ENCODE data around the gene PGAP3.
"Not testable (repeated sequence)": the region's sequence is repeated elsewhere in the genome, so short reads cannot be mapped to it uniquely, and the experiment has no call there.

Gene PGAP3, protein sequence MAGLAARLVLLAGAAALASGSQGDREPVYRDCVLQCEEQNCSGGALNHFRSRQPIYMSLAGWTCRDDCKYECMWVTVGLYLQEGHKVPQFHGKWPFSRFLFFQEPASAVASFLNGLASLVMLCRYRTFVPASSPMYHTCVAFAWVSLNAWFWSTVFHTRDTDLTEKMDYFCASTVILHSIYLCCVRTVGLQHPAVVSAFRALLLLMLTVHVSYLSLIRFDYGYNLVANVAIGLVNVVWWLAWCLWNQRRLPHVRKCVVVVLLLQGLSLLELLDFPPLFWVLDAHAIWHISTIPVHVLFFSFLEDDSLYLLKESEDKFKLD

DNA sequence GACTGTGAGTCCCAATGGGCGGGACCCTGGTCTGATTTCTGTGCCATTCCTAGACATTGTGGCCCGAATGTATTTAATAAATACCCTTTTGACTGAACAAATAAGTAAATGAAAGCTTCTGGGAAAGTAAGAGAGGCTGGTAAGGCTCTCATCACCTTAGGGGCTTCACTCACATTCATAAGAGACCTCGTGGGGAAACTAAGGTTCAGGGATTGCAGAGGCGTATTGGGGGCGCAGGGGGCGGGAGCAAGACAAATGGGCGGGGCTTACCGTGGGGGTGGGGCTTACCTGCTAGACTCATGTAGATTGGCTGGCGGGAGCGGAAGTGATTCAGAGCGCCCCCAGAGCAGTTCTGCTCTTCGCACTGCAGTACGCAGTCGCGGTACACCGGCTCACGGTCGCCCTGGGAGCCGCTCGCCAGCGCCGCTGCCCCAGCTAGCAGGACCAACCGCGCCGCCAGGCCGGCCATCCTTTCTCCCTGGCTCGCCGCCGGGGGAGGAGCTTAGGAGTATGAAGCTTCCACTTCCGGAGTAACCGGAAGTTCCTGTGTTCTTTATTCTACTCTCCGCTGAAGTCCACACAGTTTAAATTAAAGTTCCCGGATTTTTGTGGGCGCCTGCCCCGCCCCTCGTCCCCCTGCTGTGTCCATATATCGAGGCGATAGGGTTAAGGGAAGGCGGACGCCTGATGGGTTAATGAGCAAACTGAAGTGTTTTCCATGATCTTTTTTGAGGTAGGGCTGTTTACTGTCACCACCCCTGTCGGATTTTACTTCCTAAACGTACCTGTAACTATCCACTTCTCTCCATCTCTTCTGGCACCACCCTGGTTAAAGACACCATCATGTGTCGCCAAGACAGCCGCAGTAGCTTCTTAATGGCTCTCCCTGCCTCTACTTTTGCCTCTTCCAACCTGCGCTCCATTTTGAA, at the start of gene PGAP3:
Gene PGAP3, minus strand, starts transcription at position 512 of the 929 bp plus-strand sequence. Its CDS starts 43 bp downstream, at position 469.
- DNase-seq (ENCODE audit: low spot score), result peak; percentile 77

DNA sequence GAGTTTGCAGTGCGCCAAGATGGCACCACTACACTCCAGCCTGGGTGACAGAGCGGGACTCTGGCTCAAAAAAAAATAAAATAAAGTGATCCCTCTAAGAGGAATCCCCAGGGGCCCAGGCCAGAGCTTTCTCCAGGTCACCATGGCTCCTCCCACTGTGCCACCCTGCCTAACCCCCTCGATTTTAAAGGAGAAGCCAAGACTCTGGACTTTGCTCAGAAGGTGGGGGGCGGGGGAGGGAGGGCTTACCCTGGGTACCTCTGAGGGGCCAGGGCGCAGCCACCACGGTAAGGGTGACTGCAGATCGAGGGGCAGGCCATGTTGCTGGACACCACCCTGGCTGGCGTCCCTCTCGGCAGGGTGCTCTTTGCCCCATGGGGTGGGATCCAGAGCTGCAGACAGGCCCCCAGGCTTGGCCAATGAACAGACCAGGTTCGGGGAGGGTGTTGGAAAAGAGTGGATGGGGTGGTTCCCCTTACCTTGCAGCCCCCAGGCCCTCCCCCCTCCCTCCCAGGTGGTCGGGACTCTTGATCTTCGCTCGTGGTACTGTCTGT, 49.4 kb upstream of the PGAP3 start:
- no peak for DNase-seq (ENCODE audit: low spot score)

DNA sequence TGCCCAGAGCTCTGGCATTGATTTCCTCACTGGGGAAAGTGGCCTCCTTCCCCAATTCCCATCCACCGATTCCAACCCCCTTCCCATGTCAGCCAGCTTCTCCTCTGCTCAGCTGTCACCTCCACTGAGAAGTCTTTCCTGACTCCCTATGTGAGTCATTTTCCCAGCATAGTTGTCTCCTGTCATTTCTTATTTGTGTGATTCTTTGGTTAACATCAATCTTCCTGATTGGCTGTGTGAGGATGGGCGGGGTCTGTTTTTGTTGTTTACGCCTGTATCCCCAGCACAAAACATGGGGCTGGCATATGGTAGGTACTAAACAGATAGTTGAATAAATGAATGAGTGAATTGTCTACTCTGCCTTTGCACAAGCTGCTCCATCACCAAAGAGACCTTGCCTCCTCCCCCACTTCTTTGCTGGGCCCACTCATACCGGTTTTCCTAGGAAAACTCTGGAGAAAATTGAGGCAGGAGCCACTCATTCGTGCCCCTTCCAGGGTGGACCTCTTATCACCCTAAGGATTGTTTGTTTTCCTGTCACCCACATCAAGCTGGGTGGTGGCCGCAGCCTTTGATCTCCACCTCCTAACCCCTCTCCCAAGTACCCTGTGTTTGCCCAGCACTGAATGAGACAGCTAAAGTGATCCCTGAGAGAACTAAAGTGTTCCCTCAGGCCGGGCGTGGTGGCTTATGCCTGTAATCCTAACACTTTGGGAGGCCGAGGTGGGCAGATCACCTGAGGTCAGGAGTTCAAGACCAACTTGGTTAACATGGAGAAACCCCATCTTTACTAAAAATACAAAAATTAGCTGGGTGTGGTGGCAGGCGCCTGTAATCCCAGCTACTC, 48.7 kb upstream of the PGAP3 start:
- peak; percentile 40 for DNase-seq (ENCODE audit: low spot score)

DNA sequence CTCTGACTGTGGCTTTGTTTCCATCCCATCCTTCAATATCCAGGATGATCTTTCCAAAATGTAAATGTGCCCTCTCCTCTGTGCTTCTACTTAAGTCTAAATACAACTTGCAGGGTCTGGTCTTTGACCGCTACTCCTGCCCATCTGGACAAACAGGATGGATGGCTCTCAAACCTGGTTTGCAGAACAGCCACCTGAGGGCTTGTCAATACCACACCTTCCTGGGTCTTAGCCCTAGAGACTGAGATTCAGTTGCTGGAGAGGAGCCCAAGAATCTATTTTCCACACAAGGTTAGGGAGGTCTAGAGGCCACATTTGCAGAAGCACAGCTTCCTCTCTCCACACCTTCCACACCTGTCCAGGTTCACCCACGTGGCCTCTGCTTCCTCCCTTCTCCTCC, 48.0 kb upstream of the PGAP3 start:
- DNase-seq (ENCODE audit: low spot score), result no peak

DNA sequence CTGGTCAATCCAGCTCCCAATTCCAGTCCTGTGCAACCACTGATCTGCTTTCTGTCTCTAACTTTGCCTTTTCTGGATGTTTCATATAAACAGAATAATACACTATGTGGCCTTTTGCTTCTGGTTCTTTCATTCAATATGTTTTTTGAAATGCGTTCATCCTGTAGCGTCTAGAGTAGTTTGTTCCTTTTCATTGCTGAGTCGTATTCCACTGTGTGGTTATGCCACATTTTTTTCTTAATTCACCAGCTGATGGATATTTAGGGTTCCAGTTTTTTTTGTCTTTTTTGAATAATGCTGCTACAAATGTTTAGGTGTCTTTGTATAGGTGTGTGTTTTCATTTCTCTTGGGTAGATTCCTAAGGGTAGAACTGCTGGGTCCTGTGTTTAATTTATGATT, 44.7 kb upstream of the PGAP3 start:
- DNase-seq (ENCODE audit: low spot score), result no peak

DNA sequence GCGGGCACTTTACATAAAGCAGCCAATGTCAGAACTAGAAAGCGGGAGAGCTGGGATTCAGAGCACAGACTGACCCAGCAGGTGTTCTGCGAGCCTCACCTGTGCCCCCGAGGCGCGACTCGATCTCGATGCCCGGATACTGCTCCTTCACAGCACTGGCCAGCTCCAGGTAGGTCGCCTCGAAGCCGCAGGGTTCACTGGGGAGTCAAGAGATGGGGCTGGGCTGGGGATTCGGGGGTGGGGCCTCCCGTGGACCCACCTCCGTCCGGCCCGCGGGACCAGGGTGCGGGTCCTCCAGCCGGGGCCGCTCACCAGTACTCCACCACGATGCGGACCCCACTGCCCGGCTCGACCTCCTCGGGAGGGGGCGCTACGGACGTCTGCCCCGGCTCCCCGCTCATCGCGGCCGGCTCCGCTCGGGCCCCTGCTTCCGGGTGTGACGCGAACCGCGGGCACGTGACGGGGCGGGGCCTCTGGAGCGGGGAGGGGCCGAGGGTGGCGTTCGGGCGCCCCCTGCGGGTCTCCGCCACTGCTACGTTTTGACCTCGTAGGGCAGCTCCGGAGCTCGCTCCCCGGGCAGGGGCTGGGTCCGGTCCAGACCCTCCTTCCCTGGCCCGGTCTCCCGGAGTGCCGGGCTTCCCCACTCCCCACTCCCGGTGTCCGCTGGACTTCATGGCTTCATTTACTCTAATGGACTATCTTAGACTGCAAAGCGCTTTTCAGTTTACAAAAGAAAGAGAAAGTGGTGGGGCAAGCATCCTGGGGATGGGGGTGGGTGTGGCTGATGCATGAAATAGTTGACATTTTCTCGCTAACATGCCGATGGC, 42.5 kb upstream of the PGAP3 start, which contains the start of gene MIEN1:
Gene MIEN1, minus strand, starts transcription at position 438 of the 827 bp plus-strand sequence. Its CDS starts 37 bp downstream, at position 401.
- peak; percentile 85 for DNase-seq (ENCODE audit: low spot score)

DNA sequence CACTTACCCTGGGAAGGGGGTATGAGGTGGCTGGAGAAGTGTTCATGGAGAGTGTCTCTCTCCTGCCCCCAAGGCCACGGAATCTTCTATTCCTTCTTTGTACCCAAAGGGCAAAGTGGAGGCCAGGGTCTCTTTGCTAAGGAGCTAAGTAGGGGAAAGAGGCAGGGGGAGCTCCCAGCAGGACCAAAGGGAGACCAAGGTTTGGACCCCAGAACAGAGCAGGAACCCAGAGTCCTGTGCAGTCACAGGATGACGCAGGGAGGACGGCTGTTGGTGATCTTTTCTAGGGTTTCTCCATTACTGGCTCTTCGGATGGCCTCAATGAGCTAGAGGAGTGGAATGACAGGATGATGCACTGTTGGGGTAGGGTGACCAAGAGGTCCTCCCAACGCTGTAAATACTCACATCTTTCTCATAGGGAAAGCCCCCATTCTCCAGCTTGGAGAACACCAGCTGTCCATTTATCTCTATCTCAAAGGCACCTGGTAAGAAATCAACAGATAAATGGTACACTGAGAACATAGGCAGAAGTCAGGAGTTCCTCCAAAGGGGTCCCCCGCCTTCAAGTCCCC, 41.5 kb upstream of the PGAP3 start:
- no peak for DNase-seq (ENCODE audit: low spot score)

DNA sequence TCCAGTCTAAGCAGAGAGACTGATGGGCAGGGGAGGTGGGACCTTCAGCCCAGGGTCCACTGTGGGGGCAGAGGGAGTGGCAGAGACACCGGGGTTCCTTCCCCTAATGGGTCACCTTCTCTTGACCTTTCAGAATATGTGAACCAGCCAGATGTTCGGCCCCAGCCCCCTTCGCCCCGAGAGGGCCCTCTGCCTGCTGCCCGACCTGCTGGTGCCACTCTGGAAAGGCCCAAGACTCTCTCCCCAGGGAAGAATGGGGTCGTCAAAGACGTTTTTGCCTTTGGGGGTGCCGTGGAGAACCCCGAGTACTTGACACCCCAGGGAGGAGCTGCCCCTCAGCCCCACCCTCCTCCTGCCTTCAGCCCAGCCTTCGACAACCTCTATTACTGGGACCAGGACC, 39.7 kb upstream of the PGAP3 start:
- no peak for DNase-seq (ENCODE audit: low spot score)

DNA sequence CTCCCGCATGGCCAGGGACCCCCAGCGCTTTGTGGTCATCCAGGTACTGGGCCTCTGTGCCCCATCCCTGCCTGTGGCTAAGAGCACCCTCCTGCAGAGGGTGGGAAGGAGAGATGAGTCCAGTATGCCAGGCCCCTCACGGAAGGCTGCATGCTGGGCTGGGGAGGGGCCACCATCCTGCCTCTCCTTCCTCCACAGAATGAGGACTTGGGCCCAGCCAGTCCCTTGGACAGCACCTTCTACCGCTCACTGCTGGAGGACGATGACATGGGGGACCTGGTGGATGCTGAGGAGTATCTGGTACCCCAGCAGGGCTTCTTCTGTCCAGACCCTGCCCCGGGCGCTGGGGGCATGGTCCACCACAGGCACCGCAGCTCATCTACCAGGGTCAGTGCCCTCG, 38.8 kb upstream of the PGAP3 start:
- no peak for DNase-seq (ENCODE audit: low spot score)

DNA sequence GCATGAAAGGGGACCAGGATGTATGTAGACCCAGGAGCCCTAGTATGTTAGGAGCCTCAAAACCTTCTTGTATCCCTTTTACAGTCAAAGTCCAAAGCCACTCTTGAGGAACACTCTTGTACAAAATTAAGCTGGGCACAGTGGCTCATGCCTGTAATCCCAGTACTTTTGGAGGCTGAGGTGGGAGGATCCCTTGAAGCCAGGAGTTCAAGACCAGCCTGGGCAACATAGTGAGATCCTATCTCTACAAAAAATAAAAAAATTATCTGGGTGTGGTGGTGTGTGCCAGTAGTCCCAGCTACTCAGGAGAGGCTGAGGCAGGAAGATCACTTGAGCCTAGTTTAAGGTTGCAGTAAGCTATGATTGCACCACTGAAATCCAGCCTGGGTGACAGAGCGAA, 38.1 kb upstream of the PGAP3 start:
- DNase-seq (ENCODE audit: low spot score), result not testable (repeated sequence)

DNA sequence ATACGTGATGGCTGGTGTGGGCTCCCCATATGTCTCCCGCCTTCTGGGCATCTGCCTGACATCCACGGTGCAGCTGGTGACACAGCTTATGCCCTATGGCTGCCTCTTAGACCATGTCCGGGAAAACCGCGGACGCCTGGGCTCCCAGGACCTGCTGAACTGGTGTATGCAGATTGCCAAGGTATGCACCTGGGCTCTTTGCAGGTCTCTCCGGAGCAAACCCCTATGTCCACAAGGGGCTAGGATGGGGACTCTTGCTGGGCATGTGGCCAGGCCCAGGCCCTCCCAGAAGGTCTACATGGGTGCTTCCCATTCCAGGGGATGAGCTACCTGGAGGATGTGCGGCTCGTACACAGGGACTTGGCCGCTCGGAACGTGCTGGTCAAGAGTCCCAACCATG, 36.9 kb upstream of the PGAP3 start:
- DNase-seq (ENCODE audit: low spot score), result no peak

DNA sequence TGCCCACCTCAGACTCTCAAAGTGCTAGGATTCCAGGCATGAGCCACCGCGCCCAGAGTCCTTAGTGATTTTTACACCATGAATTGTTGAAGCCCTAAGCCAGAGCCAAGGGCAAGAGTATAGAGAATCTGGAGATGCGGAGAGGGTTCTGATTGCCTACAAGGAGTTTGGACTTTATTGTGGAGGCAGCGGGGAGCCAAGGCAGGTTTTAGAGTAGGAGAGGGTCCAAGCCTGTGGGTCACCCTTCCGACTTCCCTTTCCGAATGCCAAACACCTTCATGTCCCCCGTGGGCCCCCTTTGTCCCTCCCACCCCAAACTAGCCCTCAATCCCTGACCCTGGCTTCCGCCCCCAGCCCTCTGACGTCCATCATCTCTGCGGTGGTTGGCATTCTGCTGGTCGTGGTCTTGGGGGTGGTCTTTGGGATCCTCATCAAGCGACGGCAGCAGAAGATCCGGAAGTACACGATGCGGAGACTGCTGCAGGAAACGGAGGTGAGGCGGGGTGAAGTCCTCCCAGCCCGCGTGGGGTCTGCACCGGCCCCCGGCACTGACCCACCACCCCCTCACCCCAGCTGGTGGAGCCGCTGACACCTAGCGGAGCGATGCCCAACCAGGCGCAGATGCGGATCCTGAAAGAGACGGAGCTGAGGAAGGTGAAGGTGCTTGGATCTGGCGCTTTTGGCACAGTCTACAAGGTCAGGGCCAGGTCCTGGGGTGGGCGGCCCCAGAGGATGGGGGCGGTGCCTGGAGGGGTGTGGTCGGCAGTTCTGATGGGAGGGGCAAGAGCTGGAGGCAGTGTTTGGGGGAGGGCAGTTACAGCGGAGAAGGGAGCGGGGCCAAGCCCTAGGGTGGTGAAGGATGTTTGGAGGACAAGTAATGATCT, 35.4 kb upstream of the PGAP3 start:
- DNase-seq (ENCODE audit: low spot score), result no peak

DNA sequence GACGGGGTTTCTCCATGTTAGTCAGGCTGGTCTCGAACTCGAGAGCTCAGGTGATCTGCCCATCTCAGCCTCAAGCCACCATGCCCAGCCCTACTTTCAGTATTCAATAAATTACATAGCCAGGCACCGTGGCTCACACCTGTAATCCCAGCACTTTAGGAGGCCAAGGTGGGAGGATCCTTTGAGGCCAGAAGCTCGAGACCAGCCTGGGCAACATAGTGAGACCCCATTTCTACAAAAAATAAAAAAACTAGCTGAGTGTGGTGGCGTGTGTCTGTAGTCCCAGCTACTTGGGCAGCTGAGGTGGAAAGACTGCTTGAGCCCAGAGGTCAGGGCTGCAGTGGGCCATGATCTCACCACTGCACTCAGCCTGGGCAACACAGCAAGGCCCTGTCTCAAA, 34.2 kb upstream of the PGAP3 start:
- no peak for DNase-seq (ENCODE audit: low spot score)

DNA sequence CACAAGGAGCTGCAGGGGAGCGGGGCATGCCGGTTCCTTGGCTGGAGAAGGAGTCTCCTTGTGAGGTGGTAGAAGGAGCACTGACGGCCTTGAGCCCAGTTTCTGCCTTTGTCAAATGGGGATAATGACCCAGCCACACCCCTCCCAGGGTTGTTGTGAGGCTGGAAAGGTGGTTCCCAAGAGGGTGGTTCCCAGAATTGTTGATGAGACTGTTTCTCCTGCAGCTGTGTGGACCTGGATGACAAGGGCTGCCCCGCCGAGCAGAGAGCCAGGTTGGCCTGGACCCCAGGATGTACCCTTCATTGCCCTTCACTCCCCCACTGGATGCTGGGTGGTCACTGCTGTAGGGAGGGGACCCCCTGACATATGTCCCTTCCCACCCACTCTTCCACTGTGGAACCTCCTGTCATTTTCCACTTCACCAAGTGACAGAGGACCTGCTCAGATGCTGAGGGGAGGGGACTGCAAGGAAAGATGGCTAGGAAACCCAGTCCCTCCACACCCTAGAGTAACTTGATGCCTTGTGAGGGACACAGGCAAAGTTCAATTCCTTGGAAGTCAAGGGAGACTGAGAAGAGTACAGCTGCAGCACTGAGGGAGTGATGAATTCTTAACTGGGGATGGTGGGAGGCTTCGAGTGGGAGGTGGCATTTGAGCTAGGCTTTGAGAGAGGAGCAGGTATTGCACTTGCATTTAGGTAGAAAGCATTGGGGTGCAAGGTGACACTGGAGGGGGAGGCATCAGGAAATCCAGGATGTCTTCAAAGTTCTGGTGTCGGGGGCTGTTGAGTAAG, 31.9 kb upstream of the PGAP3 start:
- DNase-seq (ENCODE audit: low spot score), result no peak

DNA sequence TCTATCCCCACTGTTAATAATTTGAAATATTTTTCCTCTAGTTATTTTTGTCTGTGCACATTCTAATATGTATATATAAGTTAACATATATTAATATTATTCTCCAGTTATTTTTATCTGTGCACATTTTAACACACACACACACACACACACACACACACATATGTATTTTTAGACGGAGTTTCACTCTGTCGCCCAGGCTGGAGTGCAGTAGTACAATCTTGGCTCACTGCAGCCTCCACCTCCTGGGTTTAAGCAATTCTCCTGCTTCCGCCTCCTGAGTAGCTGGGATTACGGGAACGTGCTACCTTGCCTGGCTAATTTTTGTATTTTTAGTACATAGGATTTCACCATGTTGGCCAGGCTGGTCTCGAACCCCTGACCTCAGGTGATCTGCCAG, 29.8 kb upstream of the PGAP3 start:
- no peak for DNase-seq (ENCODE audit: low spot score)

DNA sequence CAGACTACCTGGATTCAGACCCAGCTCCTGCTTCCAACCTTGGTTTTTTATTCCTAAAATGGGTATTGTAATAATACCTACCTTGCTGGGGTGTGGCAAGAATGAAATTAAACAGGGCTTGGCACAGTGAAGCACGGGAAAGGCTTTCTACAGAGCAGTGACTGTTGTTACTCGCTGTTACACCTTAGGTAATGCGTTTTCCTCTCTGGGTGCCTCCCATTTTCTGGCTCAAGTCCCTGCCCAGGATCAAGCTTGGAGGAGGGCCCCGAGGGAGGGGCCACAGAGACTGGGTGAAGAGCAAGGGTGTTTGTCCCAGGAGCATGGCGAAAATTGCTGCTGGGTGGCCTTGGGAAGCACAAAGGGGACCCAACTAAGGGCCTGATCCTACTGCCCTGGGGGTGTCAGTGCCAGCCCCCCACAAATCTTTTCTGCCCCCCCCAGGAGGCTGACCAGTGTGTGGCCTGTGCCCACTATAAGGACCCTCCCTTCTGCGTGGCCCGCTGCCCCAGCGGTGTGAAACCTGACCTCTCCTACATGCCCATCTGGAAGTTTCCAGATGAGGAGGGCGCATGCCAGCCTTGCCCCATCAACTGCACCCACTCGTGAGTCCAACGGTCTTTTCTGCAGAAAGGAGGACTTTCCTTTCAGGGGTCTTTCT, 29.2 kb upstream of the PGAP3 start:
- no peak for DNase-seq (ENCODE audit: low spot score)

DNA sequence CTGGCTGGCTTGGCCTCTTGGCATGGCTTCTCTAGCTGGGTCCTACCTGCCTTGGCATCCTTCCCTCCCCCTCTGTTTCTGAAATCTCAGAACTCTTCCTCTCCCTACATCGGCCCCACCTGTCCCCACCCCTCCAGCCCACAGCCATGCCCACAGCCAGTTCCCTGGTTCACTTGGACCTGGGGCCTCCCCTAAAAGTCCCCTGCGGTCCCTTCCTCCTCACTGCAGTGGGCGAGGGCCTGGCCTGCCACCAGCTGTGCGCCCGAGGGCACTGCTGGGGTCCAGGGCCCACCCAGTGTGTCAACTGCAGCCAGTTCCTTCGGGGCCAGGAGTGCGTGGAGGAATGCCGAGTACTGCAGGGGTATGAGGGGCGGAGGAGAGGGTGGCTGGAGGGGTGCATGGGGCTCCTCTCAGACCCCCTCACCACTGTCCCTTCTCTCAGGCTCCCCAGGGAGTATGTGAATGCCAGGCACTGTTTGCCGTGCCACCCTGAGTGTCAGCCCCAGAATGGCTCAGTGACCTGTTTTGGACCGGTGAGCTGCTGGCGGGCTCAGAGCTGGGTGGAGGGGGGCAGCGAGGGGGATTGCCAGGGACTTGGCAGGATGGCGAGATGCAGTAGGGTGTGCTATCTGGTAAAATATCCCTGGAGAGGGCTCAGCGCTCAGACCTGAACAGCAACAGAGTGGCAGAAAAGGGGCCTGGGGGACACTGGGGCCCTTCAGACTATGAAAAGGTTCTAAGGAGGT, 28.4 kb upstream of the PGAP3 start:
- no peak for DNase-seq (ENCODE audit: low spot score)

Data from kidney capillary endothelial cell (primary cell).